KOPT-K1 (cell line): Measurements from ENCODE around the gene EFCAB3.
"Not testable (repeated sequence)": the region's sequence is repeated elsewhere in the genome, so short reads cannot be mapped to it uniquely, and the experiment has no call there.

Source experiments
- H3K27ac ChIP-seq: fragments of 200-600 bp; sonication (generic); 2 replicates; pipeline ENCODE4 v1.5.1; 2016; ENCODE audit warnings: antibody characterized with exemption, mild to moderate bottlenecking, low read depth, low read length; ENCODE audit not compliant: poor library complexity, severe bottlenecking
- H3K36me3 ChIP-seq: fragments of 200-600 bp; sonication (generic); 2 replicates; pipeline ENCODE4 v1.5.1; 2017; ENCODE audit warnings: antibody characterized with exemption, mild to moderate bottlenecking, low read length, moderate library complexity; ENCODE audit not compliant: insufficient read depth
- H3K9me3 ChIP-seq: fragments of 200-600 bp; sonication (generic); 2 replicates; pipeline ENCODE4 v1.5.1; 2017; ENCODE audit warnings: antibody characterized with exemption, low read length, mild to moderate bottlenecking; ENCODE audit not compliant: insufficient read depth, poor library complexity, severe bottlenecking

Gene EFCAB3

GRCh38 chr17:62445791-62446190 is 65.4 kb downstream of the EFCAB3 start:
- H3K9me3 ChIP-seq: not testable (repeated sequence)
- H3K36me3 ChIP-seq: peaks cover 85% of the 10 kb centered on the region

GRCh38 chr17:62452195-62452594 is 71.8 kb downstream of the EFCAB3 start:
- not testable (repeated sequence) for H3K9me3 ChIP-seq, H3K27ac ChIP-seq
- peaks cover 22% of the 10 kb centered on the region for H3K36me3 ChIP-seq

More at GRCh38 chr17:62445791-62446190, 65.4 kb downstream of the EFCAB3 start:
- H3K27ac ChIP-seq: not testable (repeated sequence)

- peaks cover 14% of the 10 kb centered on the region for H3K36me3 ChIP-seq
- not testable (repeated sequence) for H3K27ac ChIP-seq, H3K9me3 ChIP-seq
Observed at GRCh38 chr17:62453041-62453440, 72.7 kb downstream of the EFCAB3 start.

GRCh38 chr17:62453656-62454055 is 73.3 kb downstream of the EFCAB3 start:
- H3K9me3 ChIP-seq, H3K36me3 ChIP-seq, H3K27ac ChIP-seq: not testable (repeated sequence)

- H3K9me3 ChIP-seq, H3K27ac ChIP-seq, H3K36me3 ChIP-seq: not testable (repeated sequence)
Observed at GRCh38 chr17:62454111-62454510, 73.8 kb downstream of the EFCAB3 start.

GRCh38 chr17:62456016-62456415 is 75.7 kb downstream of the EFCAB3 start:
- Histone ChIP-seq H3K9me3 (no peaks in the 10 kb centered on the region), H3K27ac (no peak overlapping the region), H3K36me3 (no peaks in the 10 kb centered on the region; the same call in 1 of the 2 replicates)

GRCh38 chr17:62458483-62458882 is 78.1 kb downstream of the EFCAB3 start:
- H3K9me3 ChIP-seq, H3K27ac ChIP-seq, H3K36me3 ChIP-seq: not testable (repeated sequence)

GRCh38 chr17:62464422-62464821 is 84.1 kb downstream of the EFCAB3 start:
- H3K27ac ChIP-seq: not testable (repeated sequence)

GRCh38 chr17:62465271-62465670 is 84.9 kb downstream of the EFCAB3 start:
- not testable (repeated sequence) for H3K36me3 ChIP-seq, H3K27ac ChIP-seq, H3K9me3 ChIP-seq

More at GRCh38 chr17:62464422-62464821, 84.1 kb downstream of the EFCAB3 start:
- not testable (repeated sequence) for H3K9me3 ChIP-seq, H3K36me3 ChIP-seq
